Heart left ventricle (tissue), 13 donors: Measurements from ENCODE around the gene GP5.

Source experiments
- CTCF ChIP-seq, 12 donors: fragments of 200-600 bp; sonication (generic) in 4 of 12; IDR thresholded peaks; one replicate each; pipeline versions ENCODE4 v1.5.0 to v1.8.0; 2018 to 2022; ENCODE audit warnings: antibody characterized with exemption in 12 of 12, mild to moderate bottlenecking in 5 of 12
- POLR2A ChIP-seq, 2 donors: fragments of 450-650 bp; IDR thresholded peaks; one replicate each; pipeline ENCODE4 v1.6.1; 2017; ENCODE audit warnings: antibody characterized with exemption in 2 of 2, mild to moderate bottlenecking in 2 of 2, moderate library complexity in 2 of 2
- donor health status: ischemic (EF 13 %, LVEDD 7.1; RV severe dilation, severe dysfunction).
- donor health status: DM: no; HTN: yes; CAD: no.
- donor health status: DM: no; HTN: no; CAD: no.
- donor health status: ischemic (EF 25% LVEDD 6.9; RV normal size, moderate dysfunction).
- donor health status: ischemic (EF 25% LVEDD 5.7; RV mildly dilated, moderate dysfunction).
- donor health status: ischemic (EF 35%, LVEDD 5.7; RV mildly dilated, moderate dysfunction).
- donor health status: nonischemic (EF 11% LVEDD 7.7; RV severe dilation, severe dysfunction).
- donor health status: DM: yes; HTN: yes; CAD: no.
- donor health status: PGD.
- donor health status: ischemic (EF 29% LVEDD 5.4; RV normal size, mild dysfunction).
- donor health status: nonischemic (EF 23%, LVEDD 6.1; RV moderate dilation, normal function).

- TF ChIP-seq CTCF (IDR thresholded peaks at IDR 0.05) (no peak), POLR2A (IDR thresholded peaks at IDR 0.05) (no peak)
Observed at GRCh38 chr3:194389269-194389668, 9.8 kb downstream of the GP5 start.
